ENCODE data around the gene GOLGA6D.
"Not testable (repeated sequence)": the region's sequence is repeated elsewhere in the genome, so short reads cannot be mapped to it uniquely, and the experiment has no call there.

GRCh38 chr15:75251343-75251742 is 31.3 kb upstream of the GOLGA6D start:
- not testable (repeated sequence) for TF ChIP-seq MAFK (IDR thresholded peaks at IDR 0.05; ENCODE audit: low read depth, low read length); CTCF (conservative IDR thresholded peaks at IDR 0.05; ENCODE audit: low read depth, low read length); RFX5 (IDR thresholded peaks at IDR 0.05; ENCODE audit: low read depth, low read length); BHLHE40 (IDR thresholded peaks at IDR 0.05; ENCODE audit: low read depth, low read length); RAD21 (IDR thresholded peaks at IDR 0.05; ENCODE audit: low read length)
